H1 (cell line): ENCODE measurements around the gene CHMP1B. TPM values are rescaled to one million over a fixed set of nuclear protein-coding genes. Genes with fewer than 3 reads are reported as not detected.

Experiments
- CTCF ChIA-PET: fragments of 300-600 bp; sonication (Branson Sonifier 250); formaldehyde crosslinking; loops from one replicate; lab custom pipeline; 2021; ENCODE audit not compliant: partially characterized antibody; lab: Charles Lee
- POLR2A ChIA-PET: fragments of 300-600 bp; sonication (Branson Sonifier 250); formaldehyde crosslinking; loops from one replicate; lab custom pipeline; 2021; ENCODE audit warnings: inconsistent platforms; ENCODE audit not compliant: partially characterized antibody; lab: Charles Lee
- DNase-seq, 2 experiments: peaks; one replicate each; pipeline versions ENCODE4 v3.0.0 to v3.0.0-alpha.2; 2010 to 2022; ENCODE audit warnings: low spot score in 2 of 2, low read depth in 1 of 2, mixed read lengths in 1 of 2
- FAIRE-seq: peaks from 2 replicates; lab custom pipeline; 2011; peaks lifted over from hg19 to GRCh38; lab: Jason Lieb, UNC
- H2AFZ ChIP-seq: 2 replicates; pipeline ENCODE4 v1.8.1; 2012; ENCODE audit warnings: low read length, inconsistent platforms
- H2AK5ac ChIP-seq: 2 replicates; pipeline ENCODE4 v1.6.1; 2013; ENCODE audit warnings: low read depth, low read length
- H2BK120ac ChIP-seq: replicated peaks from 2 replicates; pipeline ENCODE3; 2013; ENCODE audit warnings: low read depth, low read length, inconsistent platforms
- H2BK12ac ChIP-seq: 2 replicates; pipeline ENCODE4 v1.6.1; 2013; ENCODE audit warnings: low read depth, low read length
- H2BK15ac ChIP-seq: 2 replicates; pipeline ENCODE4 v1.6.1; 2013; ENCODE audit warnings: low read length
- H2BK20ac ChIP-seq: 2 replicates; pipeline ENCODE4 v1.6.1; 2013; ENCODE audit warnings: low read length
- H2BK5ac ChIP-seq: 2 replicates; pipeline ENCODE4 v1.6.1; 2013; ENCODE audit warnings: low read depth, low read length
- H3K14ac ChIP-seq: 2 replicates; pipeline ENCODE4 v1.6.1; 2013; ENCODE audit warnings: inconsistent platforms; ENCODE audit not compliant: insufficient read length
- H3K18ac ChIP-seq: 2 replicates; pipeline ENCODE4 v1.6.1; 2013; ENCODE audit warnings: low read length; ENCODE audit errors: extremely low read depth
- H3K23ac ChIP-seq: 2 replicates; pipeline ENCODE4 v1.6.1; 2013; ENCODE audit warnings: inconsistent platforms; ENCODE audit not compliant: insufficient read length
- H3K23me2 ChIP-seq: 2 replicates; pipeline ENCODE4 v1.6.1; 2013; ENCODE audit warnings: low read depth, low read length
- H3K27ac ChIP-seq: 2 replicates; pipeline ENCODE4 v1.6.1; 2011; ENCODE audit warnings: low read depth, low read length, inconsistent platforms
- H3K27me3 ChIP-seq, 4 experiments: replicated peaks in 1 of 4; 1 replicate in 1 of 4; 2 replicates in 3 of 4; pipeline versions ENCODE4 v1.6.1 to v1.8.1; 2011 to 2013; ENCODE audit warnings: low read length in 3 of 4, mild to moderate bottlenecking in 3 of 4, inconsistent platforms in 2 of 4, mixed read lengths in 2 of 4, moderate library complexity in 1 of 4; ENCODE audit not compliant: control insufficient read depth in 3 of 4, insufficient read depth in 3 of 4; ENCODE audit errors: extremely low read depth in 1 of 4
- H3K36me3 ChIP-seq, 4 experiments: 2 replicates each; pipeline versions ENCODE4 v1.6.1 to v1.8.1; 2011 to 2013; ENCODE audit warnings: mild to moderate bottlenecking in 4 of 4, low read length in 3 of 4, moderate library complexity in 2 of 4, control low read depth in 1 of 4, inconsistent platforms in 1 of 4; ENCODE audit not compliant: insufficient read depth in 4 of 4, control insufficient read depth in 2 of 4
- H3K4ac ChIP-seq: replicated peaks from 2 replicates; pipeline ENCODE3; 2013; ENCODE audit warnings: low read length, low read depth, mixed read lengths, inconsistent platforms; ENCODE audit not compliant: insufficient read length
- H3K4me1 ChIP-seq, 4 experiments: replicated peaks in 1 of 4; 1 replicate in 1 of 4; 2 replicates in 3 of 4; pipeline versions ENCODE4 v1.6.1 to v1.8.1; 2011 to 2013; ENCODE audit warnings: low read length in 3 of 4, inconsistent platforms in 2 of 4, mixed read lengths in 1 of 4; ENCODE audit not compliant: insufficient read depth in 4 of 4, control insufficient read depth in 3 of 4
- H3K4me2 ChIP-seq, 2 experiments: 2 replicates each; pipeline versions ENCODE4 v1.6.1 to v1.8.1; 2011 to 2013; ENCODE audit warnings: low read depth in 2 of 2, low read length in 2 of 2, control low read depth in 1 of 2, inconsistent platforms in 1 of 2, mild to moderate bottlenecking in 1 of 2; ENCODE audit not compliant: insufficient read depth in 1 of 2
- H3K4me3 ChIP-seq, 4 experiments: fragments of 200-600, 300-600 bp in 1 of 4; sonication (generic), shearing (Covaris generic), sonication (Bioruptor Twin) in 1 of 4; 2 replicates each; pipeline versions ENCODE4 v1.5.1 to v1.8.1; 2011 to 2016; ENCODE audit warnings: low read length in 4 of 4, low read depth in 3 of 4, control low read depth in 2 of 4, inconsistent platforms in 2 of 4, mild to moderate bottlenecking in 2 of 4, mixed read lengths in 1 of 4, moderate library complexity in 1 of 4; ENCODE audit not compliant: insufficient read depth in 2 of 4; ENCODE audit errors: extremely low read depth in 1 of 4
- H3K56ac ChIP-seq: replicated peaks from 2 replicates; pipeline ENCODE3; 2013; ENCODE audit warnings: low read depth, mild to moderate bottlenecking, mixed read lengths, low read length, inconsistent platforms; ENCODE audit not compliant: insufficient read length
- H3K79me1 ChIP-seq: 2 replicates; pipeline ENCODE4 v1.6.1; 2013; ENCODE audit warnings: low read depth, low read length, control low read depth
- H3K79me2 ChIP-seq, 2 experiments: 2 replicates each; pipeline versions ENCODE4 v1.6.1 to v1.8.1; 2012 to 2013; ENCODE audit warnings: low read length in 2 of 2, mild to moderate bottlenecking in 2 of 2, inconsistent platforms in 1 of 2; ENCODE audit not compliant: insufficient read depth in 2 of 2, control insufficient read depth in 1 of 2
- H3K9ac ChIP-seq, 4 experiments: replicated peaks in 1 of 4; 1 replicate in 1 of 4; 2 replicates in 3 of 4; pipeline versions ENCODE4 v1.6.1 to v1.8.1; 2011 to 2013; ENCODE audit warnings: low read depth in 3 of 4, low read length in 3 of 4, control low read depth in 2 of 4, mild to moderate bottlenecking in 2 of 4, moderate library complexity in 2 of 4, inconsistent platforms in 1 of 4; ENCODE audit errors: extremely low read depth in 1 of 4
- H3K9me3 ChIP-seq, 2 experiments: 2 replicates each; pipeline versions ENCODE4 v1.6.1 to v1.8.1; 2012 to 2013; ENCODE audit warnings: mild to moderate bottlenecking in 2 of 2, moderate library complexity in 2 of 2, control low read depth in 1 of 2, inconsistent platforms in 1 of 2, low read depth in 1 of 2, low read length in 1 of 2, mixed read lengths in 1 of 2; ENCODE audit not compliant: insufficient read depth in 2 of 2
- H4K20me1 ChIP-seq, 2 experiments: replicated peaks in 1 of 2; 2 replicates each; pipeline versions ENCODE3 to v1.8.1; 2011 to 2013; ENCODE audit warnings: inconsistent platforms in 2 of 2, low read length in 2 of 2, mild to moderate bottlenecking in 1 of 2; ENCODE audit not compliant: insufficient read depth in 2 of 2, control insufficient read depth in 1 of 2
- H4K5ac ChIP-seq: 2 replicates; pipeline ENCODE4 v1.6.1; 2013; ENCODE audit warnings: low read length, low read depth, mixed read lengths, inconsistent platforms; ENCODE audit not compliant: insufficient read length
- H4K8ac ChIP-seq: 2 replicates; pipeline ENCODE4 v1.8.0; 2013; ENCODE audit warnings: mild to moderate bottlenecking, moderate library complexity, low read length, inconsistent platforms; ENCODE audit not compliant: insufficient read depth; ENCODE audit errors: extremely low read depth
- H4K91ac ChIP-seq: replicated peaks from 2 replicates; pipeline ENCODE3; 2013; ENCODE audit warnings: low read length, mixed read lengths, inconsistent platforms; ENCODE audit not compliant: insufficient read length
- CBX8 ChIP-seq: fragments of 300-800, 300-1000 bp; sonication (generic); IDR thresholded peaks from 2 replicates; pipeline ENCODE4 v1.7.1; 2016; ENCODE audit warnings: low read depth, low read length, borderline replicate concordance
- GABPA ChIP-seq: IDR thresholded peaks from 2 replicates; pipeline ENCODE4 v1.6.1; 2011; ENCODE audit warnings: mild to moderate bottlenecking, low read length, moderate library complexity, borderline replicate concordance; ENCODE audit not compliant: insufficient read depth
- HDAC6 ChIP-seq: IDR thresholded peaks from one replicate; pipeline ENCODE4 v1.7.1; 2012; ENCODE audit warnings: low read depth, mild to moderate bottlenecking, inconsistent platforms, low read length, moderate library complexity
- JUND ChIP-seq: IDR thresholded peaks from 2 replicates; pipeline ENCODE4 v1.6.1; 2011; ENCODE audit warnings: mild to moderate bottlenecking, improper control_type of control experiment, low read length
- MAFK ChIP-seq: IDR thresholded peaks from 2 replicates; pipeline ENCODE4 v1.6.1; 2012; ENCODE audit warnings: low read depth, mild to moderate bottlenecking, improper control_type of control experiment, low read length
- MAX ChIP-seq: IDR thresholded peaks from 2 replicates; pipeline ENCODE4 v1.6.1; 2012; ENCODE audit warnings: inconsistent platforms
- SIRT6 ChIP-seq: IDR thresholded peaks from one replicate; pipeline ENCODE4 v1.7.1; 2012; ENCODE audit warnings: low read length, inconsistent platforms
- WGBS, 2 experiments: shearing (Covaris generic) in 1 of 2; methylation state at CpG; one replicate each; pipeline versions ENCODE4 v1.1.6 to v1.1.7; 2013 to 2015; ENCODE audit warnings: low lambda C conversion rate in 2 of 2, mixed read lengths in 2 of 2, inconsistent platforms in 1 of 2, low coverage in 1 of 2, missing lambda C conversion rate in 1 of 2; ENCODE audit not compliant: insufficient replicate concordance in 2 of 2, insufficient coverage in 1 of 2, insufficient read length in 1 of 2; ENCODE audit errors: extremely low coverage in 1 of 2, missing lambda C conversion rate in 1 of 2; 5-methylcytosine and 5-hydroxymethylcytosine counted together
- polyA plus RNA-seq, 7 experiments: library from polyadenylated mRNA; depleted of rRNA in 3 of 7; stranded (reverse) in 5 of 7; unstranded in 2 of 7; fragments of >200 nt in 5 of 7; fragments of 200-250 nt in 2 of 7; gene quantifications; 1 replicate in 5 of 7; 2 replicates in 1 of 7; 4 replicates in 1 of 7; pipeline versions ENCODE4 v1.2.1 to v1.2.3, GENCODE V29; 2011 to 2013; ENCODE audit warnings: missing spikeins in 2 of 7, mixed read lengths in 2 of 7
- total RNA-seq: library from RNA; stranded (reverse); fragmentation: NEBNext Ultra II Directional; extraction: Animal tissue kit (Norgen Biotek cat#: 25700); gene quantifications from 2 replicates; pipeline ENCODE4 v1.2.1, GENCODE V29; 2021
- TF ChIP-seq, protein P1 (sequence below): IDR thresholded peaks from 2 replicates; pipeline ENCODE4 v1.6.1; 2012; ENCODE audit warnings: inconsistent platforms

The CHMP1B gene
- total and polyA plus RNA-seq, 2 of the 8 experiments (the other 6 are each of a cell fraction or from before 2014, with no cell fraction given): 30.5 to 43.2 TPM

- H2BK12ac ChIP-seq: no peak overlapping the region
- no peaks in the 10 kb centered on the region for H3K9me3 ChIP-seq
- H2AFZ ChIP-seq: no peak overlapping the region
- no peak overlapping the region for H3K23ac ChIP-seq
- H4K5ac ChIP-seq: no peak overlapping the region
- H4K91ac ChIP-seq: no peak overlapping the region
- DNase-seq (no peak), FAIRE-seq (no peak)
- H3K4me2 ChIP-seq: no peak overlapping the region
- H3K4ac ChIP-seq: no peak overlapping the region
- 87% methylated on average over 2 of the region's 2 CpGs; no CpG with 5 or more reads in 1 of the 2 experiments for whole genome bisulfite sequencing, 2 experiments
- H3K36me3 ChIP-seq: peaks cover 0 to 13% (median 4%) of the 10 kb centered on the region in 4 experiments; a peak in 4 of 8 replicates
- H4K8ac ChIP-seq: no peak overlapping the region
- ChIA-PET CTCF (interaction anchor here (1.2 to 1.7 kb wide), 4 partner anchors 10 to 147 kb away, joined by 3 to 5 read pairs (median 4); no protein-coding TSS in a partner anchor), POLR2A (interaction anchor here (1.1 kb wide), 1 partner anchor 12 kb away, joined by 3 read pairs; no protein-coding TSS in a partner anchor)
- H3K79me2 ChIP-seq: no peaks in the 10 kb centered on the region
- peaks cover 0 to 4% (median 1%) of the 10 kb centered on the region in 4 experiments; a peak in 2 of 7 replicates for H3K4me1 ChIP-seq
- no peak overlapping the region for H3K9ac ChIP-seq
- H3K79me1 ChIP-seq: no peaks in the 10 kb centered on the region
- H3K27ac ChIP-seq: no peak overlapping the region
- no peak overlapping the region for H2BK15ac ChIP-seq
- H4K20me1 ChIP-seq: peaks cover 0 to 4% of the 10 kb centered on the region in 2 experiments
- no peaks in the 10 kb centered on the region for H3K23me2 ChIP-seq
- no peak overlapping the region for H2AK5ac ChIP-seq
- no peak overlapping the region for H2BK5ac ChIP-seq
- H3K14ac ChIP-seq: no peak overlapping the region
- H2BK20ac ChIP-seq: no peak overlapping the region
- no peak overlapping the region for H2BK120ac ChIP-seq
- no peak overlapping the region for H3K4me3 ChIP-seq
- H3K56ac ChIP-seq: no peak overlapping the region
- no peak for TF ChIP-seq SIRT6
- TF ChIP-seq, protein P1, sequence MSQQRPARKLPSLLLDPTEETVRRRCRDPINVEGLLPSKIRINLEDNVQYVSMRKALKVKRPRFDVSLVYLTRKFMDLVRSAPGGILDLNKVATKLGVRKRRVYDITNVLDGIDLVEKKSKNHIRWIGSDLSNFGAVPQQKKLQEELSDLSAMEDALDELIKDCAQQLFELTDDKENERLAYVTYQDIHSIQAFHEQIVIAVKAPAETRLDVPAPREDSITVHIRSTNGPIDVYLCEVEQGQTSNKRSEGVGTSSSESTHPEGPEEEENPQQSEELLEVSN: no peak
- no peak for TF ChIP-seq MAFK
- TF ChIP-seq MAX: no peak
- no peak for TF ChIP-seq HDAC6
- no peak for TF ChIP-seq GABPA
- no peak for TF ChIP-seq JUND
- no peak for TF ChIP-seq CBX8
- TF ChIP-seq, all 59 proteins: peak for 0
- H3K18ac ChIP-seq: no peak overlapping the region
- H3K27me3 ChIP-seq: no peaks in the 10 kb centered on the region
These were observed 37.5 kb downstream of the CHMP1B start for GRCh38 chr18:11888726-11889125.
